HCT116 (cell line): Measurements from ENCODE around the gene HOXD11. TPM values are rescaled to one million over a fixed set of nuclear protein-coding genes. Genes with fewer than 3 reads are reported as not detected.

Experiments
- ATAC-seq: fragments of 200-7000 bp; cut with Tn5 transposase; 2 replicates; pipeline ENCODE4 v1.9.1; 2020; ENCODE audit warnings: mild to moderate bottlenecking, moderate library complexity
- BruUV-seq: library from RNA; stranded (reverse); fragments of 400-500 nt; replicated peaks from 2 replicates; lab custom pipeline; 2021; lab: Mats Ljungman, UMichigan
- CTCF ChIA-PET: fragments of 300-600 bp; sonication (Branson Sonifier 250); formaldehyde crosslinking; loops from one replicate; lab custom pipeline; 2021; ENCODE audit warnings: antibody characterized with exemption; lab: Charles Lee
- POLR2A ChIA-PET: fragments of 300-600, 350-600 bp; sonication (Branson Sonifier 250); formaldehyde crosslinking; loops from one replicate; lab custom pipeline; 2021; ENCODE audit warnings: antibody characterized with exemption; lab: Charles Lee
- RAD21 ChIA-PET, 2 experiments: fragments of 300-600 bp; sonication (Branson Sonifier 250); formaldehyde crosslinking; loops; one replicate each; lab custom pipeline; 2023; ENCODE audit warnings: low total read pairs in 2 of 2; ENCODE audit not compliant: uncharacterized antibody in 2 of 2, unreplicated experiment in 2 of 2, low non-redundant PET in 1 of 2; lab: Charles Lee
- DNase-seq: peaks from one replicate; pipeline ENCODE4 v3.0.0-alpha.2; 2010; ENCODE audit warnings: low read depth, low spot score
- H2AFZ ChIP-seq: fragments of 200-600 bp; shearing (Covaris generic), sonication (generic); 2 replicates; pipeline ENCODE4 v1.6.1; 2017; ENCODE audit warnings: low read depth, mixed run types, mixed read lengths, antibody characterized with exemption, low read length; ENCODE audit not compliant: poor library complexity, severe bottlenecking
- H3K27ac ChIP-seq: 2 replicates; pipeline ENCODE4 v1.5.1; 2012; ENCODE audit warnings: low read depth, low read length
- H3K27me3 ChIP-seq: fragments of 200-600 bp; sonication (generic); 2 replicates; pipeline ENCODE4 v1.6.1; 2016; ENCODE audit warnings: mixed run types, low read length, mixed read lengths; ENCODE audit not compliant: insufficient read depth
- H3K36me3 ChIP-seq, 2 experiments: fragments of 200-500 bp in 1 of 2; fragments of 200-600 bp in 1 of 2; sonication (Bioruptor generic) in 1 of 2; sonication (generic) in 1 of 2; 2 replicates each; pipeline versions ENCODE4 v1.5.1 to v1.6.1; 2014 to 2016; ENCODE audit warnings: low read length in 2 of 2, inconsistent platforms in 1 of 2, mixed read lengths in 1 of 2, mixed run types in 1 of 2; ENCODE audit not compliant: insufficient read depth in 2 of 2, control insufficient read depth in 1 of 2
- H3K4me1 ChIP-seq, 2 experiments: fragments of 200-600 bp in 1 of 2; sonication (generic) in 1 of 2; 2 replicates each; pipeline versions ENCODE4 v1.5.1 to v1.6.1; 2012 to 2017; ENCODE audit warnings: low read length in 2 of 2, inconsistent platforms in 1 of 2, mild to moderate bottlenecking in 1 of 2, mixed read lengths in 1 of 2, mixed run types in 1 of 2, moderate library complexity in 1 of 2; ENCODE audit not compliant: insufficient read depth in 2 of 2, control insufficient read depth in 1 of 2
- H3K4me2 ChIP-seq: fragments of 200-600 bp; sonication (generic); 2 replicates; pipeline ENCODE4 v1.6.1; 2017; ENCODE audit warnings: mixed run types, low read length, mixed read lengths
- H3K4me3 ChIP-seq, 2 experiments: fragments of 200-600 bp in 1 of 2; sonication (generic) in 1 of 2; replicated peaks in 1 of 2; 2 replicates each; pipeline ENCODE4 v1.5.1; 2011 to 2016; ENCODE audit warnings: low read length in 2 of 2, control low read depth in 1 of 2, low read depth in 1 of 2, mild to moderate bottlenecking in 1 of 2, mixed read lengths in 1 of 2, mixed run types in 1 of 2
- H3K79me2 ChIP-seq: fragments of 200-600 bp; sonication (generic); 2 replicates; pipeline ENCODE4 v1.6.1; 2017; ENCODE audit warnings: mild to moderate bottlenecking, mixed run types, low read length, moderate library complexity, mixed read lengths; ENCODE audit not compliant: insufficient read depth
- H3K9ac ChIP-seq: fragments of 200-600 bp; sonication (generic); 2 replicates; pipeline ENCODE4 v1.6.1; 2016; ENCODE audit warnings: low read length, mixed read lengths
- H3K9me2 ChIP-seq: fragments of 200-600 bp; sonication (generic), shearing (Covaris generic); 2 replicates; pipeline ENCODE4 v1.6.1; 2017; ENCODE audit warnings: mixed run types, mild to moderate bottlenecking, moderate library complexity; ENCODE audit not compliant: insufficient read depth
- H3K9me3 ChIP-seq, 2 experiments: fragments of 200-500 bp in 1 of 2; fragments of 200-600 bp in 1 of 2; sonication (Bioruptor generic) in 1 of 2; sonication (generic) in 1 of 2; 2 replicates each; pipeline ENCODE4 v1.6.1; 2014 to 2017; ENCODE audit warnings: low read length in 2 of 2, mixed read lengths in 2 of 2, inconsistent platforms in 1 of 2, low read depth in 1 of 2, mild to moderate bottlenecking in 1 of 2, mixed run types in 1 of 2, moderate library complexity in 1 of 2; ENCODE audit not compliant: control insufficient read depth in 1 of 2, insufficient read depth in 1 of 2
- H4K20me1 ChIP-seq: fragments of 200-600 bp; sonication (generic), shearing (Covaris generic); 2 replicates; pipeline ENCODE4 v1.6.1; 2017; ENCODE audit warnings: mixed run types, mild to moderate bottlenecking, moderate library complexity; ENCODE audit not compliant: insufficient read depth
- CBX3 ChIP-seq: IDR thresholded peaks from 2 replicates; pipeline ENCODE4 v1.6.1; 2012; ENCODE audit warnings: low read depth
- EZH2 ChIP-seq: fragments of 200-600 bp; sonication (generic); IDR thresholded peaks from 2 replicates; pipeline ENCODE4 v1.6.1; 2017; ENCODE audit warnings: antibody characterized with exemption, mixed run types
- EZH2phosphoT487 ChIP-seq: fragments of 200-600 bp; IDR thresholded peaks from 2 replicates; pipeline ENCODE4 v1.6.1; 2018; ENCODE audit warnings: antibody characterized with exemption, borderline replicate concordance
- FOSL1 ChIP-seq: IDR thresholded peaks from 2 replicates; pipeline ENCODE4 v1.6.1; 2012; ENCODE audit warnings: low read depth
- JUND ChIP-seq: IDR thresholded peaks from 2 replicates; pipeline ENCODE4 v1.6.1; 2012
- MAX ChIP-seq: IDR thresholded peaks from 2 replicates; pipeline ENCODE4 v1.6.1; 2012
- POLR2A ChIP-seq: IDR thresholded peaks from 2 replicates; pipeline ENCODE4 v1.7.0; 2011; ENCODE audit warnings: borderline replicate concordance; ENCODE audit not compliant: insufficient read depth, insufficient read length; ENCODE audit errors: extremely low read depth
- POLR2AphosphoS5 ChIP-seq: IDR thresholded peaks from 2 replicates; pipeline ENCODE4 v1.6.1; 2011; ENCODE audit warnings: mild to moderate bottlenecking, low read depth, low read length, moderate library complexity
- RAD21 ChIP-seq: IDR thresholded peaks from 2 replicates; pipeline ENCODE4 v1.6.1; 2012; ENCODE audit warnings: low read depth, mild to moderate bottlenecking
- SIN3A ChIP-seq: IDR thresholded peaks from 2 replicates; pipeline ENCODE4 v1.6.1; 2012; ENCODE audit warnings: low read depth
- ZBTB33 ChIP-seq: IDR thresholded peaks from 2 replicates; pipeline ENCODE4 v1.6.1; 2011; ENCODE audit warnings: mild to moderate bottlenecking, low read length, moderate library complexity; ENCODE audit not compliant: insufficient replicate concordance; ENCODE audit errors: extremely low read depth
- ZFX ChIP-seq: fragments of 450-650 bp; IDR thresholded peaks from 2 replicates; pipeline ENCODE4 v1.6.1; 2017
- intact Hi-C: fragments of 100-400 bp; cut with micrococcal nuclease; formaldehyde crosslinking; loops from 2 replicates; pipeline ENCODE4 v1.10.0; 2022
- total RNA-seq: library from RNA; stranded (reverse); gene quantifications from one replicate; pipeline ENCODE4 v1.2.1, GENCODE V29; 2021; ENCODE audit not compliant: unreplicated experiment

The HOXD11 gene
- total RNA-seq, 1 experiment from 2014 or later = not detected

- H3K9me2 ChIP-seq = no peaks in the 10 kb centered on the region
- CTCF ChIA-PET = no interaction called here
- H3K27me3 ChIP-seq = no peaks in the 10 kb centered on the region
- no peaks in the 10 kb centered on the region for H3K79me2 ChIP-seq
- intact Hi-C loops = loop anchor here (5.0 kb wide), 1 partner anchor 1327 kb away; no protein-coding TSS in a partner anchor
- H3K27ac ChIP-seq = no peak overlapping the region
- ATAC-seq (no peak), DNase-seq (no peak)
- RAD21 ChIA-PET = interaction anchor here in 1 of 2 experiments (0.7 kb wide), 1 partner anchor 732 kb away, joined by 3 read pairs; no protein-coding TSS in a partner anchor
- H3K4me3 ChIP-seq = no peak overlapping the region
- no peak overlapping the region for H2AFZ ChIP-seq
- H3K36me3 ChIP-seq = no peaks in the 10 kb centered on the region
- H3K9me3 ChIP-seq = no peaks in the 10 kb centered on the region
- H3K9ac ChIP-seq = no peak overlapping the region
- H4K20me1 ChIP-seq = no peaks in the 10 kb centered on the region
- no peak overlapping the region for H3K4me2 ChIP-seq
- BruUV-seq = no TSS peak
- POLR2A ChIA-PET = no interaction called here
- no peak for TF ChIP-seq SIN3A
- TF ChIP-seq MAX = no peak
- TF ChIP-seq POLR2A = no peak
- no peak for TF ChIP-seq CBX3
- no peak for TF ChIP-seq RAD21
- TF ChIP-seq POLR2AphosphoS5 = no peak
- no peak for TF ChIP-seq EZH2
- no peak for TF ChIP-seq EZH2phosphoT487
- TF ChIP-seq ZFX = no peak
- TF ChIP-seq ZBTB33 = no peak
- no peak for TF ChIP-seq JUND
- no peak for TF ChIP-seq FOSL1
- peaks cover 5 to 18% of the 10 kb centered on the region in 2 experiments; a peak in 3 of 4 replicates for H3K4me1 ChIP-seq
Measured at GRCh38 chr2:176099159-176099727, 7.8 kb upstream of the HOXD11 start.
